HG02981 (cell line): ENCODE results near the gene HLCS.

ENCODE experiments used
- ATAC-seq: cut with Tn5 transposase; IDR thresholded peaks from one replicate; pipeline ENCODE4 v1.9.1; 2021; ENCODE audit warnings: mild to moderate bottlenecking, moderate library complexity; ENCODE audit not compliant: unreplicated experiment

HLCS gene

GRCh38 chr21:36915696-36916245 is 50.7 kb downstream of the HLCS start:
- no peak for ATAC-seq

- ATAC-seq: no peak
These were observed 51.3 kb downstream of the HLCS start for GRCh38 chr21:36915014-36915695.

- ATAC-seq: no peak
These were observed 52.0 kb downstream of the HLCS start for GRCh38 chr21:36914244-36915013.

DNA sequence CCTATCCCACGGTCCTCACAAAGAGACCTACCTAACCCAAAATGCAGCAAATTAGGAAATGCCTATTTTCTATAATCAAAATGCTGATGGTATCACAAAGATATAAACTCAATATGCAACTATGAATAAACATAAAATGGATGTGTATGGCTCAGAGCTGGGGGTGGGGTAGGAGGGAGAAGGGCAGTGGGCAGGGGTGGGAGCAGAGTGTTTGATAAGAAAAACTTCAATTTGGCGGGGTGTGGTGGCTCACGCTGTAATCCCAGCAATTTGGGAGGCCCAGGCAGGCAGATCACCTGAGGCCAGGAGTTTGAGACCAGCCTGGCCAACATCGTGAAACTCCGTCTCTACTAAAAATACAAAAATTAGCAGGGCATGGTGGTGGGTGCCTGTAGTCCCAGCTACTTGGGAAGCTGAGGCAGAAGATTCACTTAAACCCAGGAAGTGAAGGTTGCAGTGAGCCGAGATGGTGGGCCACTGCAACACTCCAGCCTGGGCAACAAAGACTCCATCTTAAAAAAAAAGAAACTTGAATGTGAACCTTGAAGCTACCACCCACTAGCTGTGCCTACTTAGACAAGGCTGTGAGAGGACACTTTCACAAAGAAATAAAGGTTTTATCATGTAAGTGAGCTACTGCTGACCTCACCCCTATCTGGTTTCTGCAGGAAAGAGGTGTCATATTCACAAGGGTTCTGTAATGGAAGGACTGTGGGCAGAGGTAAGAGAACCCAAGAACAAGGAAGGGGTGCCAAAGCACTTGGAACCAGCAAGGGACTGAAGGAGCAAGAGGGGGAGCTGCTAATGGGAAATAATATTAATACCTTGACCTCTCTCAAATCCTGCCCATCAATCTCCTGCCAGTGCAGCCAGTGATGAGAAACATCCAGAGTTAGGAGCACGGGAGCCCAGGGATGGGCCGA is 53.0 kb downstream of the HLCS start:
- ATAC-seq: no peak

- no peak for ATAC-seq
These were observed 55.7 kb downstream of the HLCS start for GRCh38 chr21:36910581-36911307.

DNA sequence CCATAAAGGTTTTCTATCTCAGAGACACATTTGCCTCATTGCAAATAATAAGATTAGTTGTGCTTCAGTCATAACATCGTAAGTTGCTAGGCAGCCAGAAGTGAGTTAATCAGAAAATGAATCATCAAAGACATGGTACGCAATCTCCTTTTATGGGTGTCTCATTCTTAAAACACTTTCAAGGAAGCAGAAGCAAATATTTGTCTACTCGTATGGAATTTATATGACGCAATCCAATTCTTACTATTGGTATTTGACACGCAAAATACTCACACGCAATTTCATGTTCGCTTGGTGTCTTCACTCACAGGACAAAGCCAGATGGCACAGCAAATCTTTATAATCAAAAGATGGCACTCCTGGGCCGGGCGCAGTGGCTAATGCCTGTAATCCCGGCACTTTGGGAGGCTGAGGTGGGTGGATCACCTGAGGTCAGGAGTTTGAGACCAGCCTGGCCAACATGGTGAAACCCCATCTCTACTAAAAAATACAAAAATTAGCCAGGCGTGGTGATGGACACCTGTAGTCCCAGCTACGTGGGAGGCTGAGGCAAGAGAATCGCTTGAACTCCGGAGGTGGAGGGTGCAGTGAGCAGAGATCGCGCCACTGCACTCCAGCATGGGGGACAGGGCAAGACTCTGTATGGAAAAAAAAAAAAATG is 56.4 kb downstream of the HLCS start:
- ATAC-seq: no peak

DNA sequence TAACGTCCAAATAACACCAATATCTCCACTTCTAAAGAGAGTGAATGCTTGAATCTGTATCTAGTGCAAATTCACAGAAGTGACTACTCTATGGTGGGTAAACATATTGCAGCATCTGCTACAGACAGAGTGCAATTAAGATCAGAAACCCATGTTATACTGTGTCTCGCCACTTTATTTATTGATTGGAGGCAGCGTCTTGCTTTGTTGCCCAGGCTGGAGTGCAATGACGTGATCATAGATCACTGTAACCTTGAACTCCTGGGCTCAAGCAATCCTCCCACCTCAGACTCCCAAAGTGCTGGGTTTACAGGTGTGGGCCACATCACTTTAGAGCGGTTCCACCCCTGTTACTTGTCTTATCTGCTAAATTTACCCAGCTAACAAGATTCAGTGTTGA is 57.0 kb downstream of the HLCS start:
- no peak for ATAC-seq

DNA sequence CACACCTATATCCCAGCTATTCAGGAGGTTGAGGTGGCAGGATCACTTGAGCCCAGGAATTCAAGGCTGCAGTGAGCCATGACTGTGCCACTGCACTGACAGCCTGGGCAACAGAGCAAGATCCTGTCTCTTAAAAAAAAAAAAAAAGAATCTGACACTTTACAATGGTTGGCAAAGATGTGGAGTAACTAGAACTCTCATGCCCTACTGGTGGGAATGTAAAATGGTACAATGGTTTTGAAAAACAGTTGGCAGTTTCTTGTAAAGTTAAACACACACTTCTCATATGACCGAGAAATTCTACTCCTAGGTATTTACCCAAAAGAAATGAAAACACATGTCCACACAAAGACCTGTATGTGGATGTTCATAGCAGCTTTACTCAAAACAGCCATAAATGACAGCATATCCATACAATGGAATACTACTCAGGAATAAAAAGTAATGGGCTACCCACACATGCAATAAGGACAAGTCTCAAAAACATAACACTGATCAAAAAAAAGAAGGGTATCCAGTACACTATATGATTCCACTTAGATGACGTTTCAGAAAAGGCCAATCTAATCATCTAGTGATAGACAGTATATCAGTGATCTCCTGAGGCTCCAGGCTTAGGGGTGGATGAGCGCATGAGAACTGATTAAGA is 58.1 kb downstream of the HLCS start:
- ATAC-seq: no peak

DNA sequence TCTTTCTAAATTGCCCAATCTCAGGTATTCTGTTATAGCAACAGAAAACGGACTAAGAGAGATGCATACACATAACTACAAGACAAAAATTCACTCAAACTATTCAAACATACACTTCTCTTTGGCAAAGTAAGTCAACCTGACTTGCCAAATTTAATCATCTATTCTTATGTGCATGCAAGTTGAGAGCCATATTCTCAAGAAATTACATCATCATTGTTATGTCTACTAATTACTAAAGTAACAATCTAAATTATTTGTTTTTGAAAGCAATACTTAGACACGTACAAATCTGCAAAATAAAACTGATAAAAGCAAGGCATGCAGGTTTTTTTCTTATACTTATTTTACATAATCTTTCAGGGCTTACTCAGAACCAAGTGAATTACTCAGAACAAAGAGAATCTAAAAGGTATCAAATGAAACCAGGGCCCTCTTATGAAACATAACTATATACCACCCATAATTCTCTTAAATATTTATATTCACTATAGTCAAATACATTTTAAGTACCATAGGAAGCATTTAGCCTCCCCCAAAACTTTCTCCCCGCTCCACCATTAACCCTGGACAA is 62.3 kb downstream of the HLCS start:
- no peak for ATAC-seq

DNA sequence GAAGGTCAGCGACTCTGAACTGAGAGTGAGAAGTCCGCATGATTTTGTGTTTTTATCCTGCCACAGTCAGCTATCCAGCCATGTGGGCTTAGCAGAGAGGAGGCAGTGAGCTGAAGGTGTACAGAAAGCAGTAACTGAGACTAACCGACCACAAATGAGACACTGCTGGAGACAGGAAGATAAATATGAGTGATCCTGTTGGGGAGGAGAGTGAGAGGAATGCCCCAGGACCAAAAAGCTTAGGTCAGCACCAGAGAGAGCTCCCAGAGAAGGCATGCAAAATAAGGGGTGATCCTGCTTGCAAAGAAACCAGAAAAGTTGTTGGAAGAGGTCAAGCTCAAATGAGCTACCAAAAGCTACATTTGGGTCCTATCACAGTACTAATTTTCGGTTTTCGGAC is 63.7 kb downstream of the HLCS start:
- ATAC-seq: no peak

GRCh38 chr21:36902331-36902730 is 64.1 kb downstream of the HLCS start:
- ATAC-seq: no peak

DNA sequence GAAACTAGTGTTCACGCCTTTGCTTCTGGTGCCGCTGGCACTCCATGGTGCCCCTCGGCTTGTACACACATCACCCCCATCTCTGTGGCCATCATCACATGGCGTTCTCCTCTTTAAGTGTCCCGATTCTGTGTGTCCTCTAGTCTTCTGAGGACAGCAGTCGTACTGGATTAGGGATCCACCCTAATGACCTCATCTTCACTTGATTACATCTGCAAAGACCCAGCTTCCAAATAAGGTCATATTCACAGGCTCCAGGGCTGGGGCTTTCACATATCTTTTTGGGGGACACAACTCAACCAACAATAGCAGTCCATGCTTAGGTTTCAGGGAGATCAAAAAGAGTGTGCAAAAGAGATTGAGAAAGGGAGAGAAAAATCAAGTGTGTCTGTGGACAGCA is 64.9 kb downstream of the HLCS start:
- no peak for ATAC-seq

GRCh38 chr21:36893581-36893980 is 72.9 kb downstream of the HLCS start:
- ATAC-seq: no peak

DNA sequence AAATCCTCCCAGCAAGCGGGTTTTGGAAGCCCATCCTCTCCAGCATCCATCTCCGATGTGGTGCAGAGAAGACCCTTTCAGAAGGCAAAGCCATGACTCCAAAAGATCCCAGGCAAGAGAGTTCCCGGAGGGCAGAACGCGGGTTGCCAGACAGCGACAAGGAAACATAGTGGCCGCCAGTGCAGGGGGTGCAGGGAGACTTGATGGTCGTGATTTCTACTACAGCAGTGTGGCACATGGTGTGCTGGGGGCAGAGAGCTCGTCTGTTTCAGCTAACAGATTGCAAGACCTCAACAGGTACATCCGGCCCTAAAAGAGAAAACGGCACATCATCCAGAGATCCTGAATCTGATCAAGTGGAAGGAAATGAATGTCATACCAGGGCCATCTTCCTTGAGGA is 74.3 kb downstream of the HLCS start:
- no peak for ATAC-seq

GRCh38 chr21:36891692-36892091 is 74.8 kb downstream of the HLCS start:
- ATAC-seq: no peak

DNA sequence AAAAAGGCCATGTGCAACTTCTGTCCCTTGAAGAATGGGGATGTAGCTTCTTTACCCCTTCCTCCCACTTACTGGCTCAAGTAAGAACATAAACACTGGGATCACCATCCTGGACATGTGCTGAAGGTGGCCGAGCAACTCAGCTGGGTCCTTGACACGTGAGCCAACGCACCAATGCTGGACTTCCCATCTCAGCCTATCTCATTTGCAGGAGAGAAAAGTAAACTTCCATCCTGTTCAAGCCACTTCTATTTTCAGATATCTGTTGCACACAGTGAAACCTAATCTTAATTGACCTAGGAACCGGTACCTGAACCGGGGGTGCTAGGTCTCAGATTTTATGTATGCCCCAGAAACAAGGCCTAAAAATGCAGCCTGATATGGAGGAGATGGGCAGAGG is 75.3 kb downstream of the HLCS start:
- no peak for ATAC-seq

DNA sequence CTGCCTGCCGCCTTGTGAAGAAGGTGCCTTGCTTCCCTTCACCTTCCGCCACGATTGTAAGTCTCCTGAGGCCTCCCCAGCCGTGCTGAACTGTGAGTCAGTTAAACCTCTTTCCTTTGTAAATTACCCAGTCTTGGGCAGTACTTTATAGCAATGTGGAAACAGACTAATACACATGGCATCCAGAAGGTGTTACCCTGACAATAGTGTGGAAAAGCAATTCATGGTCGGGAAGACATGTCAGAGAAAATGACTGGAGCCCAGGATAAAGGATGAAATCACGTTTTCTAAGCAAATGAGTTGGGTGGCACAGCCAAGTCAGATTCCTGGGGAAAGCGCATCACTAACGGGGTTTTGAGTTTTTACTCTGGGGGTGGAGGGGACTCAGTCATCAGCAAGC is 76.4 kb downstream of the HLCS start:
- no peak for ATAC-seq

DNA sequence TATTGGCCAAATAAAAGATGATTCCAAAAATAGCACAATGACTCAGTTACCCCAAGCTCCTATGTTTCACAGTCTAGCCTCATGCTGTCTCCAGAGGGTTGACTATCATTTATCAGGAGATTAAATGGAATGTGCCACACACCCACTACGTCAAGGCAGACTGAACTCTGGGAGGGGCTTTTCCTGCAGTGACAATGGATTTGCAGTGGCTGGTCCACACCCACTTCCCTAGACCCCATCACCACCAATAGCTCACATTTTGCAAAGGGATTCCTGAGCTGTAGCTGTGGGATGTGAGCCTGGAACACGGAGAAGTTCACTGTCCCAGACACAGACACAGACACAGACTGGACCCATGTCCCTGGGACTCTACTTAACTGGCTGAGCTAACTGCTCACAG is 77.1 kb downstream of the HLCS start:
- no peak for ATAC-seq

GRCh38 chr21:36888466-36888865 is 78.0 kb downstream of the HLCS start:
- no peak for ATAC-seq
